ENCODE results near the gene CLIP2.
"Not testable (repeated sequence)": the region's sequence is repeated elsewhere in the genome, so short reads cannot be mapped to it uniquely, and the experiment has no call there.

CLIP2 gene

DNA sequence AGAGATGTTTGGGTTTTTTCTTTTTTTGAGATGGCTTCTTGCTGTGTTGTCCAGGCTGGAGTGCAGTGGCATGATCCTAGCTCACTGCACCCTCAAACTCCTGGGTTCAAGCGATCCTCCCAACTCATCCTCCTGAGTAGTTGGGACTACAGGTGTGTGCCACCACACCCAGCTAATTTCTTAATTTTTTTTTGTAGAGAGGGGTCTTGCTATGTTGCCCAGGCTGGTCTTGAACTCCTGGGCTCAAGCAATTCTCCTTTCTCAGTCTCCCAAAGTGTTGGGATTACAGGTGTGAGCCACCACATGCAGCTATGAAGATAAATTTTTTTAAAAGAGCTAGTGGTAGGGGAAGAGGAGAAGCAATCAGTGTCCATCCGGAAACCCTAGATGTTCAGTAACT lies 56.8 kb downstream of the CLIP2 start:
- TF ChIP-seq TAF1 (IDR thresholded peaks at IDR 0.05; ENCODE audit: borderline replicate concordance, low read depth, low read length) (no peak), POLR2AphosphoS5 (IDR thresholded peaks at IDR 0.05; ENCODE audit: low read depth, low read length) (no peak), POLR2A (IDR thresholded peaks at IDR 0.05; ENCODE audit: low read depth, low read length) (no peak)
- FAIRE-seq (no peak), DNase-seq (ENCODE audit: insufficient read length) (no peak)

DNA sequence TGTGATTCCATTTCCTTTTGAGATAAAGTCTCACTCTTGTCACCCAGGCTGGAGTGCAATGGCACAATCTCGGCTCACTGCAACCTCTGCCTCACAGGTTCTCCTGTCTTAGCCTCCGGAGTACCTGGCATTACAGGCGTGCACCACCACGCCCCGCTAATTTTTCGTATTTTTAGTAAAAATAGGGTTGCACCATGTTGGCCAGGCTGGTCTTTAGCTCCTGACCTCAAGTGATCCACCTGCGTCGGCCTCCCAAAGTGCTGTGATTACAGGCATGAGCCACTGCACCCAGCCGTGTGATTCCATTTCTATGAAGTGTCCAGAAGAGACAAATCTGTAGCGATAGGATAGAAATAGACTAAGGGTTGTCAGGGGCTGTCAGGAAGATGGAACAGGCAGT lies 60.4 kb downstream of the CLIP2 start:
- no peak for FAIRE-seq
- no peak for TF ChIP-seq POLR2AphosphoS5 (IDR thresholded peaks at IDR 0.05; ENCODE audit: low read depth, low read length)
- no peak for TF ChIP-seq POLR2A (IDR thresholded peaks at IDR 0.05; ENCODE audit: low read depth, low read length)
- TF ChIP-seq TAF1 (IDR thresholded peaks at IDR 0.05; ENCODE audit: borderline replicate concordance, low read depth, low read length), result no peak
- DNase-seq (ENCODE audit: insufficient read length), result no peak

DNA sequence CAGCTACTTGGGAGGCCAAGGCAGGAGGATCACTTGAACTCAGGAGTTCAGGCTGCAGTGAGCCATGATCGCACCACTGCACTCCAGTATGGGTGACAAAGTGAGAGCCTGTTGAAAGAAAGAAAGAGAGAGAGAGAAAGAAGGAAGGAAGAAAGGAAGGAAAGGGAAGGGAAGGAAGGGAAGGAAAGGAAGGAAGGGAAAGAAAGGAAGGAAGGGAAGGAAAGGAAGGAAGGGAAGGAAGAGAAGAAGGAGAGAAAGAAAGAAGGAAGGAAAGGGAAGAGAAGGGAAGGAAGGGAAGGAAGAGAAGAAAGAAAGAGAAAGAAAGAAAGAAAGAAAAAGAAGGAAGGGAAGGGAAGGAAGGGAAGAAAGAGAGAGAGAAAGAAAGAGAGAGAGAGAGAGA lies 61.5 kb downstream of the CLIP2 start:
- FAIRE-seq (no peak), DNase-seq (ENCODE audit: insufficient read length) (no peak)
- TF ChIP-seq POLR2A (IDR thresholded peaks at IDR 0.05; ENCODE audit: low read depth, low read length), result no peak
- no peak for TF ChIP-seq POLR2AphosphoS5 (IDR thresholded peaks at IDR 0.05; ENCODE audit: low read depth, low read length)
- TF ChIP-seq TAF1 (IDR thresholded peaks at IDR 0.05; ENCODE audit: borderline replicate concordance, low read depth, low read length), result no peak

DNA sequence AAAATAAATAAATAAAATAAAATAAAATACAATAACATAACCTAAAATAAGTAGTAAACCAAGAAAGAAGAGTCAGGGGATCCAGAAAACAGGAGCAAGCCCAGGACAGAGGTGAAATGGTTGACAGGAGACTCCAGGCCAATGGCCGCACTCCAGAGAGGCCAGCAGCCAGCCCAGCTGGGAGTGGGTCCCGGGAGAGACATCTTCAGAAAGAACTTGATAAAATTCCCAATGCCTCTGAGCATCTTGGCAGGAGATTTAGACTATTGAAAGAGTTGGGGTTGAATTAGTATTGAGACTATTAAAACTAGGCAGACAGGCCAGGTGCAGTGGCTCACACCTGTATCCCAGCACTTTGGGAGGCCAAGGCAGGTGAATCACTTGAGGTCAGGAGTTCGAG lies 62.6 kb downstream of the CLIP2 start:
- TF ChIP-seq POLR2AphosphoS5 (IDR thresholded peaks at IDR 0.05; ENCODE audit: low read depth, low read length) (no peak), POLR2A (IDR thresholded peaks at IDR 0.05; ENCODE audit: low read depth, low read length) (no peak), TAF1 (IDR thresholded peaks at IDR 0.05; ENCODE audit: borderline replicate concordance, low read depth, low read length) (no peak)
- DNase-seq (ENCODE audit: insufficient read length) (no peak), FAIRE-seq (no peak)

DNA sequence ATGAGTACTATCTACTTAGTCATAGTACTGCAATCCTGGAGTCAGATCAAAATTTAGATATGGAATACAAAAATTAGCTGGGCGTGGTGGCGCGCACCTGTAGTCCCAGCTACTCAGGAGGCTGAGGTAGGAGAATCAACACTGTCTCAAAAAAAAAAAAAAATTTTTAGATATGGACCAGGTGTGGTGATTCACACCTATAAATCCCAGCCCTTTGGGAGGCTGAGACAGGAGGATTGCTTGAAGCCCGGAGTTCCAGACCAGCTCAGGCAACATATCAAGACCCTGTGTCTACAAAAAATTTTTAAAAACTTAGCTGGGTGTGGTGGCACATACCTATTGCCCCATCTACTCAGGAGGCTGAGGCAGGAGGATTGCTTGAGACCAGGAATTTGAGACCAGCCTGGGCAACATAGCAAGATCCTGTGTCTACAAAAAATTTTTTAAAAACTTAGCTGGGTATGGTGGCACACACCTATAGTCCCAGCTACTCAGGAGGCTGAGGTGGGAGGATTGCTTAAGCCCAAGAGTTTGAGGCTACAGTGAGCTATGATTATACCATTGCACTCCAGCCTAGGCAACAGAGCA lies 63.4 kb downstream of the CLIP2 start:
- FAIRE-seq; DNase-seq (ENCODE audit: insufficient read length): not testable (repeated sequence)

DNA sequence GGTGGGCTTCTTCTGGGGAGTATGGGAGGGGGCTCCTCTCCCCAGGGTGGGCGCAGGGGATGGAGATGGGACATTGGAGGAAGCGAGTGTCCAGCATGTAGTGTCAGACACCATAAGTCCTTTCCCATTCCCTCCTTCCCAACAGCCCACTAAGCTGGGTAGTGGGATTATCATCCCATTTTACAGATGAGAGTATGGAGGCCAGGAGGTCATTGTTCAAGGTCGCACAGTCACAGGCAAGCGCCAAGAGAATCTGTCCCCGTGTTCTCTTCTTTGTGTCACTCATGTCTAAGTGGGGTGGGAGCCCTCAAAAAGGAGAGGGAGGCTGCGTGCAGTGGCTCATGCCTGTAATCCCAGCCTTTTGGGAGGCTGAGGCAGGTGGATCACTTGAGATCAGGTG lies 64.8 kb downstream of the CLIP2 start:
- TF ChIP-seq POLR2AphosphoS5 (IDR thresholded peaks at IDR 0.05; ENCODE audit: low read depth, low read length) (no peak), TAF1 (IDR thresholded peaks at IDR 0.05; ENCODE audit: borderline replicate concordance, low read depth, low read length) (no peak), POLR2A (IDR thresholded peaks at IDR 0.05; ENCODE audit: low read depth, low read length) (no peak)
- FAIRE-seq (no peak), DNase-seq (ENCODE audit: insufficient read length) (no peak)

DNA sequence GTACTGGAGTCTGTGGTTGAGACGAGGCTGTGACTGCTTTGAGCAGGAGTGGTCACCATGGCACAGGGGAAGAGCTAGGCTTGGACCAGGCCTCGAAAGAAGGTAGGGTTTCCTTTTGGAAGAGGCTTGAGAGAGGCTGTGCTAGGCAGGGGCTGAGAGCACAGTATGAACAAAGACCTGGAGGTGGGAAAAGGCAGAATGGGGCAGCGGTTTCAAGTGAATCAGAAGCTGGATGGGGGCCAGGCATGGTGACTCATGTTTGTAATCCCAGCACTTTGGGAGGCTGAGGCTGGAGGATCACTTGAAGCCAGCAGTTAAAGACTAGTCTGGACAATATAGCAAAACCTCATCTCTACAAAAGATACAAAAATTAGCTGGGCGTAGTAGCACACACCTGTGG lies 65.9 kb downstream of the CLIP2 start:
- DNase-seq (ENCODE audit: insufficient read length), result no peak
- TF ChIP-seq POLR2A (IDR thresholded peaks at IDR 0.05; ENCODE audit: low read depth, low read length) (no peak), POLR2AphosphoS5 (IDR thresholded peaks at IDR 0.05; ENCODE audit: low read depth, low read length) (no peak), TAF1 (IDR thresholded peaks at IDR 0.05; ENCODE audit: borderline replicate concordance, low read depth, low read length) (no peak)
- no peak for FAIRE-seq

DNA sequence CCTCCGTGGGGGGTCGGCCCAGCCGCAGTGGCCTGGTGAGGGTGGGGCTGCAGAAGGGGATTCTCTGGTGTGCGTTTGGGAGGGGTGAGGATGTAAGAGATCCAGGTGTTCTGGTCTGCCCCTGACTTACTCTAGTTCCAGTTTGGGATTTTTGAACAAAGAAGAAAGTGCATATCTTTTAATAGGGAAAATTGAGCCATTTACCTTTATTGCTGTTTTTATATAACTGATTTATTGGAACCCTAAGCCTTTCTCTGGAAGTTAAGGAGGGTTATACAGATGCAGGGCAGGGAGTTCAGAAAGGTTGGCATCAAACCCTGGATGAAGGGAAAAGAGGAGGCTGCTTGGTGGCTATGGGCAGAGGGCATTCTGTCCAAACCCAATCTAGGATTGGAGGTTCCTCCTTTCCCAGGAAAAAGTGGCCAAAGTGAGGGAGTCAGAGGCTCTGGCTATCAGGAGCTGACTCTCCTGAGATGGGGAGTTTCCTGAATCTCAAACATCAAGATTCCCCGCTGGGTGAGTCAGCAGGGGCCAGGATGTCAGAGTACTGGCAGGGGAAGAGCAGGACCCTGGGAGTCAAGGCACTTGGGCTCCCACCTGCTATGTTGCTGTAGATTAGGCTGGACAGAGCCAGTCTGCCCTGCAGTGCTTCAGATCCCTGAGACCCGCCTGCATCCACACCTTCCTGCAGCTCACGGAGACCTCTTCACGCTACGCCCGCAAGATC lies 67.5 kb downstream of the CLIP2 start:
- FAIRE-seq (no peak), DNase-seq (ENCODE audit: insufficient read length) (no peak)
- TF ChIP-seq POLR2A (IDR thresholded peaks at IDR 0.05; ENCODE audit: low read depth, low read length) (no peak), POLR2AphosphoS5 (IDR thresholded peaks at IDR 0.05; ENCODE audit: low read depth, low read length) (no peak), TAF1 (IDR thresholded peaks at IDR 0.05; ENCODE audit: borderline replicate concordance, low read depth, low read length) (no peak)

DNA sequence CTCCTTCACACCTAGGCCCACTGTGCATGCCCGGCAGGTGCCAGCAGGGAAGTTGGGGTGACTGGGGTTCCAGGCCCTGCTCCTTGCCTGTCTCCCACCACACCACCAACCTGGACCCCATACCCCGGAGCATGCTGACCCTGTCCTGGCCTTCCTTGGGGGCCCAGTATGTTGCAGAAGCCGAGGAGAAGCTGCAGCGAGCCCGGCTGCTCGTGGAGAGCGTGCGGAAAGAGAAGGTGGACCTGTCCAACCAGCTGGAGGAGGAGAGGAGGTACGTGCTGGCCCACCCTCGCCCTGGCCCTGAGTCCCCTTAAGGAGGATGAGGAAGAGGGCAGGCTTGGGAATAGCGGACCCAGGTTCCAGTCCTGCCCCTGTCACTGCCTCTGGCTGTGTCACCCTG lies 70.8 kb downstream of the CLIP2 start:
- TF ChIP-seq POLR2AphosphoS5 (IDR thresholded peaks at IDR 0.05; ENCODE audit: low read depth, low read length), result no peak
- FAIRE-seq (no peak), DNase-seq (ENCODE audit: insufficient read length) (no peak)

DNA sequence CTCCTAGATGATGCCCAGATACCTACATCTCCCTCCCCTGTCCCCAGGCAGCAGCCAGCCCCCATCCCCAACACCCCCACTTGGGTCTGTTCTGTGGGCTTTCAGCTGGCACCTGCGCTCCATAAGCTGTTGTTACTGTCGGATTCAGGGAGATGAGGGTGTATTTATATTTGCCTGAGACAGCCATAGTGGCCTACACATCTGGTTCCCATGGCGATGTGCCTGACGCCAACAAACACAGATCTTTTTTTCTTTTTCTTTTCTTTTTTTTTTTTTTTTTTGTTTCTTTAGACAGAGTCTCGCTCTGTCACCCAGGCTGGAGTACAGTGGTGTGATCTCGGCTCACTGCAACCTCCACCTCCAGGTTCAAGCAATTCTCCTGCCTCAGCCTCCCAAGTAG lies 73.1 kb downstream of the CLIP2 start:
- TF ChIP-seq TAF1 (IDR thresholded peaks at IDR 0.05; ENCODE audit: borderline replicate concordance, low read depth, low read length) (no peak), POLR2AphosphoS5 (IDR thresholded peaks at IDR 0.05; ENCODE audit: low read depth, low read length) (no peak), POLR2A (IDR thresholded peaks at IDR 0.05; ENCODE audit: low read depth, low read length) (no peak)
- DNase-seq (ENCODE audit: insufficient read length), result no peak
- FAIRE-seq, result no peak

DNA sequence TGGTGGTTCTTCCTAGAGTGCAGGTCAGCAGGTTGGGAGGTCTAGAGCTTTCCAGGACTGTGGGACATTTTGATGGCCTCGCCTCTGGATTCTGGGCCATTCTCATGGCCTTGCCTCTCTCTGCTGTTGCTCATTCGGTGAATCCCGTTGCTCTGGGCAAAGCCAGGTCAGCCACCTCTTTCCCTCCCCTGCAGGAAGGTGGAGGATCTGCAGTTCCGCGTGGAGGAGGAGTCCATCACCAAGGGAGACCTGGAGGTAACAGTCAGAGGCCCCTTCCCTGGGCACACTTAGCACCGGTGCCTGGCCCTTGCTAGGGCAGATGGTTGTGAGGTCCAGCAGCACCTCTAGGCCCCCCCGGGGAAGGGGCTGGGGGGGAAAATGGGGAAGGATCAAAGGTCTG lies 74.9 kb downstream of the CLIP2 start:
- FAIRE-seq, result peak; percentile 40
- no peak for TF ChIP-seq POLR2A (IDR thresholded peaks at IDR 0.05; ENCODE audit: low read depth, low read length)
- no peak for DNase-seq (ENCODE audit: insufficient read length)

DNA sequence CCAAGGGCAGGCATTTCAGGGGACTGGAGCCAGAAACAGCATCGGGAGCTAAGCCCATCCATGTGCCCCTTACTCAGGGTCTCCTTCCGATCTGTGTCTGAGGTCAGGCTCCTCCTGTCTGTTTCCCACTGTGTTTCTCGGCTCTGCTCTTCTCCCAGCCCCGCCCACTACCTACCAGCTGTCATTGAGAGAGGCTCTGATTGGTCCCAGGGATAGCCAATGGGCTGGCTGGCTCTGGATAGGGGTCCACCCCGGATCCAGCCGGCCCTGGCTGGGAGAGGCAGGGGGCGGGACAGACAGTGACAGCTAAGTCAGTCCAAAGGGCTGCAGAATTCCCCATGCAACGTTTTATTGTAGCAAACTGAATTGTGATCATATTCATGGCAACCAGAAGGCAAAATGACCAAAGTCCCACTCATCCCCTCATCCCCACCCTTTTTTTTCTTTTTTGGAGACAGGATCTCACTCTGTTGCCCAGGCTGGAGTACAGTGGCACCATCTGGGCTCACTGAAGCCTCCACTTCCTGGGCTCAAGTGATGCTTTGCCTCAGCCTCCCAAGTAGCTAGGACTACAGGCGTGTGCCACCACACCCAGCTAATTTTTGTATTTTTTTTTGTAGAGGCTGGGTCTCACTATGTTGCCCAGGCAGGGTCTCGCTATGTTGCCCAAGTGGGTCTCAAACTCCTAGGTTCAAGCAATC lies 76.3 kb downstream of the CLIP2 start:
- TF ChIP-seq POLR2A (IDR thresholded peaks at IDR 0.05; ENCODE audit: low read depth, low read length), result no peak
- no peak for TF ChIP-seq POLR2AphosphoS5 (IDR thresholded peaks at IDR 0.05; ENCODE audit: low read depth, low read length)
- TF ChIP-seq TAF1 (IDR thresholded peaks at IDR 0.05; ENCODE audit: borderline replicate concordance, low read depth, low read length), result no peak
- DNase-seq (ENCODE audit: insufficient read length) (no peak), FAIRE-seq (no peak)

Measured in GM12892 (cell line).